Measurements from ENCODE around the gene SCIN.
"Not testable (repeated sequence)": the region's sequence is repeated elsewhere in the genome, so short reads cannot be mapped to it uniquely, and the experiment has no call there.

Gene SCIN

GRCh38 chr7:12641196-12641595, 70.7 kb downstream of the SCIN start:
- in situ Hi-C loops (cut with HindIII; ENCODE audit: low sequenced_read_pairs) = no loop called here
- no peak for DNase-seq (ENCODE audit: low read depth)
- H3K4me3 ChIP-seq (ENCODE audit: low read depth, low read length) = no peak overlapping the region
- TF ChIP-seq, protein P1, sequence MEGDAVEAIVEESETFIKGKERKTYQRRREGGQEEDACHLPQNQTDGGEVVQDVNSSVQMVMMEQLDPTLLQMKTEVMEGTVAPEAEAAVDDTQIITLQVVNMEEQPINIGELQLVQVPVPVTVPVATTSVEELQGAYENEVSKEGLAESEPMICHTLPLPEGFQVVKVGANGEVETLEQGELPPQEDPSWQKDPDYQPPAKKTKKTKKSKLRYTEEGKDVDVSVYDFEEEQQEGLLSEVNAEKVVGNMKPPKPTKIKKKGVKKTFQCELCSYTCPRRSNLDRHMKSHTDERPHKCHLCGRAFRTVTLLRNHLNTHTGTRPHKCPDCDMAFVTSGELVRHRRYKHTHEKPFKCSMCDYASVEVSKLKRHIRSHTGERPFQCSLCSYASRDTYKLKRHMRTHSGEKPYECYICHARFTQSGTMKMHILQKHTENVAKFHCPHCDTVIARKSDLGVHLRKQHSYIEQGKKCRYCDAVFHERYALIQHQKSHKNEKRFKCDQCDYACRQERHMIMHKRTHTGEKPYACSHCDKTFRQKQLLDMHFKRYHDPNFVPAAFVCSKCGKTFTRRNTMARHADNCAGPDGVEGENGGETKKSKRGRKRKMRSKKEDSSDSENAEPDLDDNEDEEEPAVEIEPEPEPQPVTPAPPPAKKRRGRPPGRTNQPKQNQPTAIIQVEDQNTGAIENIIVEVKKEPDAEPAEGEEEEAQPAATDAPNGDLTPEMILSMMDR (IDR thresholded peaks at IDR 0.05; ENCODE audit: low read depth, low read length, missing control alignments) = no peak

DNA sequence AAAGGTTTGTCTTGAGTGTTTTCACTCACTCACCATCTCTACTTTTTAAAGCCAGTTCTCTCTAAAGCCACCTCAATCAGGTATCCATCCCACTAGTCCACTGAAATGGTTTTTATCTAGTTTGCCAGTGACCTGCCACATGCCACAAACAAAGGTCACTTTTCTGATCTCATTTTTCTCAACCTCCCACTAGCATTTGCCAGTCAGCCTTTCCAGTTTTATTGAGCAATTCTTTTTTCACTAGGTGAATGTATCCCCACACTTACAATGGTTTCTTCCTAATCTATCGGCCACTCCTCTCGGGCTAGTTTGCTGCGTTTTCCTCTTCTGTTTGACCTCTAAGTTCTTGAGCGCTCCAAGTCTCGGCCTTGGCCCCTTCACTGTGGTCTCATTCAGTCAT, 72.0 kb downstream of the SCIN start:
- in situ Hi-C loops (cut with HindIII; ENCODE audit: low sequenced_read_pairs) = no loop called here
- DNase-seq (ENCODE audit: low read depth) = no peak
- TF ChIP-seq, protein P1 (IDR thresholded peaks at IDR 0.05; ENCODE audit: low read depth, low read length, missing control alignments) = no peak
- no peak overlapping the region for H3K4me3 ChIP-seq (ENCODE audit: low read depth, low read length)

DNA sequence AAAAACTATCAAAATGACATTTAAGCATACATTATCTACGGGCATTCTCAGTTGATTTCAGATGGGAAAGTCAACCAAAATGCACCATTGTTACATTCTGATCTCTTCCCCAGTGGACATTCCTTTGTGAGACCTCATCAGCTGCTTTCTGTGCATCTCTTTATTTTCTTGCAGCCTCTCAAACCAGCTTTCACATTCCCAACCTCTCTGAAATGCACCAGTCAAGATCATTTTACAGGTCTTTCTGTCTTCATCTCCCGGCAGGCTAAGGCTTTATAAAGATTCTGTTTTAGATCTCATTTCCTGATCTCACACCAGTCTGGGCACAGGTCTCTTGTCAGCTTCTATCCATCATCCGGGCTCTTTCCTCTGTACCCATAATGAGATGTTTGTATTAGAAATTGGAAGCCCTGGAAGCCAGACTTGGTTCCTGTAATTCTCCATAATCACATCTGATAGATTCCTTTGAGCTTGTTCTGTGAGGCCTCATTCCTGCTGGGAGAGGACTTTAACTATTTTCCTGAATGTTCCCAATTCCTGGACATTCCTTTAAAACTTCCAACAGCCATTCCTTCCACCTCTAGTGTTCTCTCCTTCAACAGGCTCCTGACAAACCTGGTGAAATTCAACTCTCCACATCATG, 72.6 kb downstream of the SCIN start:
- TF ChIP-seq, protein P1 (IDR thresholded peaks at IDR 0.05; ENCODE audit: low read depth, low read length, missing control alignments) = no peak
- in situ Hi-C loops (cut with HindIII; ENCODE audit: low sequenced_read_pairs) = no loop called here
- no peak overlapping the region for H3K4me3 ChIP-seq (ENCODE audit: low read depth, low read length)
- DNase-seq (ENCODE audit: low read depth) = no peak

- no peak for DNase-seq (ENCODE audit: low read depth)
- TF ChIP-seq, protein P1 (IDR thresholded peaks at IDR 0.05; ENCODE audit: low read depth, low read length, missing control alignments) = no peak
- no peak overlapping the region for H3K4me3 ChIP-seq (ENCODE audit: low read depth, low read length)
- in situ Hi-C loops (cut with HindIII; ENCODE audit: low sequenced_read_pairs) = no loop called here
These were observed 73.1 kb downstream of the SCIN start for GRCh38 chr7:12643644-12644043.

DNA sequence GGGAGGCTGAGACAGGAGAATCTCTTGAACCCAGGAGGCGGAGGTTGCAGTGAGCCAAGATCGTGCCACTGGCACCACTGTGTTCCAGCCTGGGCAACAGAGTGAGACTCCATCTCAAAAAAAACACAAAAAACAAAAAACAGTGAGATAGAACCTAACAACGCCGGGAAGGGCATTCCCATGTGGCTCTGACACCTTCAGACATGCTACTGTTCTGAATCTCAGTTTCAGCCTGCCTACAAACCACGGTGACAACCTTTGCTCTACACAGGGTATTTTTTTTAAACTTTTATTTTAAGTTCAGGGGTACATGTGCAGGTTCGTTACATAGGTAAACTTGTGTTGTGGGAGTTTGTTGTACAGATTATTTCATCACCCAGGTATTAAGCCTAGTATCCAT, 74.7 kb downstream of the SCIN start:
- DNase-seq (ENCODE audit: low read depth); H3K4me3 ChIP-seq (ENCODE audit: low read depth, low read length); in situ Hi-C loops (cut with HindIII; ENCODE audit: low sequenced_read_pairs): not testable (repeated sequence)

GRCh38 chr7:12646139-12646538, 75.6 kb downstream of the SCIN start:
- in situ Hi-C loops (cut with HindIII; ENCODE audit: low sequenced_read_pairs) = no loop called here
- no peak overlapping the region for H3K4me3 ChIP-seq (ENCODE audit: low read depth, low read length)
- no peak for DNase-seq (ENCODE audit: low read depth)
- TF ChIP-seq, protein P1 (IDR thresholded peaks at IDR 0.05; ENCODE audit: low read depth, low read length, missing control alignments) = no peak

DNA sequence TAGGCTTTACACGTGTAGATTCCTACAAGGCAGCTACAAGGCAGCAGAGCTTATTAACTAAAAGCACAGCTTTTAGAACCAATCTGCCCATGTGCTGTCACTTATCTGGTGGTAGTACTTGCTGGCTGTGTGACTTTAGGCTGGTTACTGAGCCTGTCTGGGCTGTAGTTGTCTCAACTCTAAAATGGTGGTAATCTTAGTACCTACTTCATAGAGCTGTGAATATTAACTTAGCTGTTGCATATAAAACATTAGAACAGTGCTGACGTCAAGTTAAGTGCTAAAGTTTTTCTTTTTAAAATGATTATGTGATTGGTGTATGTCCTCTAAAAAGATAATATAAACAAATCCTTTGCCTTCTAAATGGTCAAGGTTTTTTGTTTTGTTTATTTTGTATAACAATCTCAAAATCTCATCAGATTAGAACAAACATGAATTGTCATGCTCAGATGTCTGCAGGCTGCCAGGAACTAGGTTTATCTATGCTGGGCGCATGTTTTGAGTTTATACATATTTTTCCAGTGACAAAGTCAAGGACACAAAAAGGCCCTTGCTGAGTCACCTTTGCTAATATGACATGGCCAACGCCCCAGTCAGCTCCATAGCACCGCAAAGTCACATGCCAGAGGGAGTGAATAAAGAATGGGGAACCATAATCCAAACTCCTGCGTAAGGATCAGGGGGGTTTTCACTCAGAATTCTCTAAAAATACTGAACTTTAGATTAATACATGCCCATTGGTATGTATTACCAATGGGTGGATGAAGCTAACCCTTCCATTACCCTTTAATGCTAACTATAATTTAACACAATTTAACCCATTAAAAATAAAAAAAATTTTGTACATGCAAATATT, 77.1 kb downstream of the SCIN start:
- no peak overlapping the region for H3K4me3 ChIP-seq (ENCODE audit: low read depth, low read length)
- TF ChIP-seq, protein P1 (IDR thresholded peaks at IDR 0.05; ENCODE audit: low read depth, low read length, missing control alignments) = no peak
- no peak for DNase-seq (ENCODE audit: low read depth)
- in situ Hi-C loops (cut with HindIII; ENCODE audit: low sequenced_read_pairs) = no loop called here

Data from astrocyte of the cerebellum (primary cell).